ENCODE results near the gene E4F1.

DNA sequence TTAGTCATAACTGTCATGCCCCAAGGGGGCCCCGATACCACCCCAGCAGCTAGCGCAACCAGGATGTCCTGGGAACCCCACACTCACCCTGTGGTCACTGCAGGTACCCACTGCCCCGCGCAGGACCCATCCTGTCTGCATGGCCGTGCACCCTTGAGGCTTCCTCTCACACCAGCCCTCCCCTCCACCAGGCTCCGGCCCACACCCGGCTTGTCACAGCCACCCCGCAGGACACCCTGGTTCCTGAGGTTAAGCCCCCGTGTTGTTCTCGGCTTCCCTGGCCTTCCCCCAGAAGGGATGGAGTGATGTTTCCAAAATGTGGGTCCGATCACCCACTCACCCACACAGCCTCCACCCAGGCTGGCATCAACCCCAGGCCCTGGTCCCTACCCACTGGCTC lies 20.4 kb downstream of the E4F1 start:
- no peak for TF ChIP-seq CTCF (IDR thresholded peaks at IDR 0.05)
- TF ChIP-seq EZH2 (IDR thresholded peaks at IDR 0.05; ENCODE audit: borderline replicate concordance, insufficient read depth, low read depth, low read length, poor library complexity, severe bottlenecking): no peak

Data from B cell (primary cell).